GM12801 (cell line): ENCODE results near the gene UVRAG.

Source experiments
- TF ChIP-seq, protein P1 (sequence below): IDR thresholded peaks from one replicate; pipeline ENCODE4 v1.5.1; 2011; ENCODE audit warnings: control low read depth; ENCODE audit not compliant: insufficient read length; ENCODE audit errors: extremely low read depth

Gene UVRAG

DNA sequence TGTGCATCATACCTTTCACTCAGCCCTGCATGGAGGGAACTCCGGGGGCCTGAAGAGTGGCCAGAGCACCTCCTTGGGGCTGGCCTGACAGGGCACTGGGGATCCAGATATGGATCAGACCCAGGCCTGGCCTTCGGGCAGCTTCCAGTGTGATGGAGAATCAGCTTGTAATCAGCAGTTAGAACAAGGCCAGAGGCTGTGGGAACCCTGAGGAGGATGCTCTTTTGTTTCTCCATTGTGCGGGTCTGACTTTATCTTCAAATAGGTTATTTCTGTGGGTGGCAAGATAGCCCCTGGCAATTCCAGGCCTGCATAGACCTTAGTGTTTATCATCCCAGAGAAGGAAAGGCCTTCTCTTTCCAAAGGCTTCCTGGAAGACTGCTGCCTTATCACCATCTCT, 34.1 kb upstream of the UVRAG start:
- TF ChIP-seq, protein P1, sequence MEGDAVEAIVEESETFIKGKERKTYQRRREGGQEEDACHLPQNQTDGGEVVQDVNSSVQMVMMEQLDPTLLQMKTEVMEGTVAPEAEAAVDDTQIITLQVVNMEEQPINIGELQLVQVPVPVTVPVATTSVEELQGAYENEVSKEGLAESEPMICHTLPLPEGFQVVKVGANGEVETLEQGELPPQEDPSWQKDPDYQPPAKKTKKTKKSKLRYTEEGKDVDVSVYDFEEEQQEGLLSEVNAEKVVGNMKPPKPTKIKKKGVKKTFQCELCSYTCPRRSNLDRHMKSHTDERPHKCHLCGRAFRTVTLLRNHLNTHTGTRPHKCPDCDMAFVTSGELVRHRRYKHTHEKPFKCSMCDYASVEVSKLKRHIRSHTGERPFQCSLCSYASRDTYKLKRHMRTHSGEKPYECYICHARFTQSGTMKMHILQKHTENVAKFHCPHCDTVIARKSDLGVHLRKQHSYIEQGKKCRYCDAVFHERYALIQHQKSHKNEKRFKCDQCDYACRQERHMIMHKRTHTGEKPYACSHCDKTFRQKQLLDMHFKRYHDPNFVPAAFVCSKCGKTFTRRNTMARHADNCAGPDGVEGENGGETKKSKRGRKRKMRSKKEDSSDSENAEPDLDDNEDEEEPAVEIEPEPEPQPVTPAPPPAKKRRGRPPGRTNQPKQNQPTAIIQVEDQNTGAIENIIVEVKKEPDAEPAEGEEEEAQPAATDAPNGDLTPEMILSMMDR = no peak

GRCh38 chr11:75781296-75781695, 33.7 kb upstream of the UVRAG start:
- TF ChIP-seq, protein P1 = no peak

DNA sequence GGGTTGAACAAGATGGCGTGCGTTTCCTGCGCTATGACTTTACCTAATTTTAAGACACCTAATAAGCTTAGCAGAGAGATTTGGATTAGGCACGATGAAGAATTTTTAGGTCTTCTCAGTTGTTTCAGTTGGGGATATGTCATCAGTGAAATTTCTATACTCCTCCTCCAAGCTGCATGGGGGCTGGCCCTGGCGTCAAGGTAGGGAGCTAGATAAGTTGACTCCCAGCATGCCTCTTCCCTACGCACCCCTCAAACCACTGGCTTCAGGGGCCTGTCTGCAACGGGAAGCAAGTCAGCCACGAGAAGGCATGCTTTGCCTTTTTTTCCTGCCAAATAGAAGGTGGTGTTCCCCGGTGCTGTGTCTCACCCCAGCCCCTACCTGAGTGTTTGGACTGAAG, 33.2 kb upstream of the UVRAG start:
- TF ChIP-seq, protein P1 = no peak

DNA sequence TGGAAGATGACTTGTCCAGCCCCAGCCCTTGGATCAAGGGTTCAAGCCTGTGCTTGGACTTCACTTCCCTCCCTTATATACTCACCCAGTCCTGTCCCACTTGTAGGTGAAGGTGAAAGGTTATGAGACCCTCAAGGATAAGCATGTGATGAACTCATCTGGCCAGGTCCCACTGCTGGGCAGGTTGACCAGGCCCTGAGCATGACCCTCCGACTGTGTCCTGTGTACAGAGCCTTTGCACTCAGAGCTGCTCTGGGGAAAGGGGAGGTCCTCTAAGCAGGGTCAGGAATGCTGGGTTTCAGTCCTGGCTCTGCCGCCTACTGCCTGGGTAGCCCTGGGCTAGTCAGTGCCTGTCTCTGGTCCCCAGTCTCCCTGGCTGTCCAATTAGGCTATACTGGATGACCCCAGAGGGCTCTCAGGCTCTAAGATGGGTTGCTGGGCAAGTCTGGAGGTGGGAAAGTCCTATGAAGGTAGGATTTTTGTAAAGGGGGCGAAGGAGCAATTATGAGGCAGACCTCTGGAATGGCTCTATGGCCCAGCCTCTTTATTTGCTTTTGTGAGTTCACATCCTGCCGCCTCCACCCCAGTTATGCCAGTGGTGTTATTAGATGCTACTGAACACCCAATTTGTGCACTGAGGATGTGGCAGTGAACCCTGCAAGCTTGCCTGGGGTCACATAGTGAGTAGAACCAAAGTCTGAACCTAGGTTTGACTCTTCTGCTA, 32.3 kb upstream of the UVRAG start:
- TF ChIP-seq, protein P1 = no peak

DNA sequence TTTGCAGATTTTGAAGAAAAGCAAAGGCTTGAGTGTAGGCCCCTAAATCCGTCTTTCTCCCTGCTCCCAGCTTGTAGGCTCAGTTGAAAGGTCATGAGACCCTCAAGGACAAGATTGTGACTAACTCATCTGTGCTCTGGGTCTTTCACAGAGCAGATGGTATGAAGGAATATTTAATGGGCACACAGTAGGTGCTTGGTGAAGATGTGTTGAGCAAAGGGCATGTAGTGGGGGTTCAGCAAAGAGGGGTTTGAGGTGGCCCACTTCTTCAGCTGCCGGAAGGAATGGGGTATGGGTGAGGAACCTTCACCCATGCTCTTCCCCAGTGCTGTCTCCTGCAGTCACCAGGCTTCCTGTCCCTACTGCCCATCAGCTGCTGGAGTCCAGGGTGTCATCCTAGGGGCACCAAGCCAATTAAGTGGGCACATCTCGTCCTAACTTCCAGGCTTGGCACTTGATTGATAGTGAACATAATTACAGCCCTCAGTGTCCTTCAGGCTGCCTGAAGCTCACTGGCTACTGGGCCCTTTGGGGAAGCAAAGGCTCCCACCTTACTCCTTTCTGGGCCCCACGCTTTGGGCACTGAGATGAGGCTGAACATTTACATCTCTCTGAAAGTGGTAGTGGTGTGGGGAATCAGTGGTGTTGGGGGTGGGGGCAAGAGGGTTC, 31.5 kb upstream of the UVRAG start:
- TF ChIP-seq, protein P1 = no peak

DNA sequence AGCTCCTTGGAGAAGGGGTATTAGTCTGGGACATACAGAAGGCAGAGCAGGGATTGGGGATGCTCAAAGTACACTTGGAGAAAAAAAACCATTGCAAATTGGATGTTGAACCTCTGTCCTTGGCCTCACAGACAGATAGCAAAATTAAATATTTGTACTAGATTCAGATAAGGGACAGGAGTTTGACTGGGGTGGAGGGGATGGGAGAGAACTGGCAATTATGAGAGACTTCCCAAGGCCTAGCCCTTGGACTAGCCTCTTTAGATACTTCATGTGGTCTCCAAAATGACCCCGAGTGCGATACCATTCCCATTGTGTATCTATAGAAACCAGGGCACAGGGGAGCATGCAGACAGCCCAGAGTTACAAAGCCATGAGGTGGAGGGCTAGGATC, 30.9 kb upstream of the UVRAG start:
- TF ChIP-seq, protein P1 = no peak

GRCh38 chr11:75784506-75784905, 30.5 kb upstream of the UVRAG start:
- TF ChIP-seq, protein P1 = no peak
